ENCODE data around the gene EML6.

- TF ChIP-seq POLR2A (IDR thresholded peaks at IDR 0.05; ENCODE audit: control extremely low read depth in 1 of 2, low read depth in 2 of 2, low read length in 2 of 2) (no peak), CTCF (IDR thresholded peaks at IDR 0.05; ENCODE audit: control extremely low read depth in 1 of 3, insufficient read depth in 1 of 3, low read depth in 1 of 3, low read length in 3 of 3) (no peak), CEBPB (IDR thresholded peaks at IDR 0.05; ENCODE audit: low read depth, low read length) (no peak), JUN (IDR thresholded peaks at IDR 0.05; ENCODE audit: low read depth, low read length) (no peak), PHF8 (conservative IDR thresholded peaks at IDR 0.05; ENCODE audit: low read depth, low read length) (no peak), RAD21 (IDR thresholded peaks at IDR 0.05 in 1 of 2, conservative IDR thresholded peaks at IDR 0.05 in 1 of 2; ENCODE audit: low read depth in 2 of 2, low read length in 2 of 2) (no peak), GABPA (IDR thresholded peaks at IDR 0.05; ENCODE audit: borderline replicate concordance, insufficient read depth, low read length) (no peak), JUND (IDR thresholded peaks at IDR 0.05; ENCODE audit: low read length) (no peak), EZH2 (IDR thresholded peaks at IDR 0.05; ENCODE audit: low read depth, low read length, severe bottlenecking) (no peak)
Observed at GRCh38 chr2:54770211-54770610, 46.7 kb downstream of the EML6 start.
